H9 (cell line): ENCODE measurements around the gene FXYD6. TPM values are rescaled to one million over a fixed set of nuclear protein-coding genes. Genes with fewer than 3 reads are reported as not detected.

Experiments
- DNase-seq: peaks from one replicate; pipeline ENCODE4 v3.0.0-alpha.2; 2017
- H2AFZ ChIP-seq: one replicate; pipeline ENCODE4 v1.6.1; 2013; ENCODE audit warnings: mild to moderate bottlenecking, low read length, control low read depth, moderate library complexity
- H2AK5ac ChIP-seq: 2 replicates; pipeline ENCODE4 v1.6.1; 2013; ENCODE audit warnings: low read length, control low read depth, mixed read lengths; ENCODE audit not compliant: insufficient read length
- H2BK120ac ChIP-seq: one replicate; pipeline ENCODE4 v1.6.1; 2013; ENCODE audit warnings: low read depth, mild to moderate bottlenecking, low read length, control low read depth, inconsistent platforms; ENCODE audit not compliant: poor library complexity, severe bottlenecking
- H2BK12ac ChIP-seq: 2 replicates; pipeline ENCODE4 v1.6.1; 2013; ENCODE audit warnings: low read length, control low read depth, mixed read lengths, low read depth; ENCODE audit not compliant: insufficient read length
- H2BK15ac ChIP-seq: 2 replicates; pipeline ENCODE4 v1.6.1; 2013; ENCODE audit warnings: low read depth, low read length, control low read depth
- H2BK20ac ChIP-seq: one replicate; pipeline ENCODE4 v1.6.1; 2013; ENCODE audit warnings: low read depth, mild to moderate bottlenecking, low read length, control low read depth, inconsistent platforms; ENCODE audit not compliant: poor library complexity, severe bottlenecking
- H2BK5ac ChIP-seq: 2 replicates; pipeline ENCODE4 v1.6.1; 2013; ENCODE audit warnings: low read length, control low read depth, mixed read lengths; ENCODE audit not compliant: insufficient read length
- H3K14ac ChIP-seq: 2 replicates; pipeline ENCODE4 v1.6.1; 2013; ENCODE audit warnings: low read length, control low read depth; ENCODE audit not compliant: insufficient read depth
- H3K18ac ChIP-seq: 2 replicates; pipeline ENCODE4 v1.6.1; 2013; ENCODE audit warnings: low read depth, mild to moderate bottlenecking, mixed read lengths, low read length, control low read depth; ENCODE audit not compliant: insufficient read length
- H3K23ac ChIP-seq: 2 replicates; pipeline ENCODE4 v1.6.1; 2013; ENCODE audit warnings: low read length, control low read depth, mixed read lengths, low read depth; ENCODE audit not compliant: insufficient read length
- H3K23me2 ChIP-seq: 2 replicates; pipeline ENCODE4 v1.6.1; 2013; ENCODE audit warnings: low read depth, mild to moderate bottlenecking, mixed read lengths, low read length, control low read depth; ENCODE audit not compliant: insufficient read length, poor library complexity, severe bottlenecking
- H3K27ac ChIP-seq: 2 replicates; pipeline ENCODE4 v1.5.1; 2013; ENCODE audit warnings: low read length, control low read depth, mixed read lengths, low read depth; ENCODE audit not compliant: insufficient read length
- H3K27me3 ChIP-seq: 2 replicates; pipeline ENCODE4 v1.6.1; 2013; ENCODE audit warnings: low read length, control low read depth, inconsistent platforms; ENCODE audit not compliant: insufficient read depth
- H3K4ac ChIP-seq: 2 replicates; pipeline ENCODE4 v1.6.1; 2013; ENCODE audit warnings: low read depth, mild to moderate bottlenecking, control low read depth, inconsistent platforms, low read length, moderate library complexity
- H3K4me1 ChIP-seq: 2 replicates; pipeline ENCODE4 v1.6.1; 2013; ENCODE audit warnings: low read length, control low read depth, inconsistent platforms; ENCODE audit not compliant: insufficient read depth
- H3K4me2 ChIP-seq: 2 replicates; pipeline ENCODE4 v1.6.1; 2013; ENCODE audit warnings: low read length, control low read depth, mixed read lengths; ENCODE audit not compliant: insufficient read length, insufficient read depth
- H3K56ac ChIP-seq: 2 replicates; pipeline ENCODE4 v1.6.1; 2013; ENCODE audit warnings: low read depth, mild to moderate bottlenecking, mixed read lengths, low read length, control low read depth; ENCODE audit not compliant: insufficient read length
- H3K79me1 ChIP-seq: 2 replicates; pipeline ENCODE4 v1.6.1; 2013; ENCODE audit warnings: low read depth, mild to moderate bottlenecking, moderate library complexity, low read length, control low read depth, inconsistent platforms; ENCODE audit not compliant: insufficient read depth, poor library complexity, severe bottlenecking
- H3K79me2 ChIP-seq: 2 replicates; pipeline ENCODE4 v1.6.1; 2013; ENCODE audit warnings: low read length, control low read depth, inconsistent platforms; ENCODE audit not compliant: insufficient read depth
- H3K9ac ChIP-seq: 2 replicates; pipeline ENCODE4 v1.6.1; 2013; ENCODE audit warnings: low read length, control low read depth, mixed read lengths; ENCODE audit not compliant: insufficient read length; ENCODE audit errors: extremely low read depth
- H3K9me3 ChIP-seq: one replicate; pipeline ENCODE4 v1.6.1; 2013; ENCODE audit warnings: low read depth, low read length, inconsistent platforms; ENCODE audit not compliant: control insufficient read depth
- H3T11ph ChIP-seq: one replicate; pipeline ENCODE4 v1.6.1; 2013; ENCODE audit warnings: mild to moderate bottlenecking, low read length, control low read depth, inconsistent platforms
- H4K20me1 ChIP-seq: one replicate; pipeline ENCODE4 v1.6.1; 2013; ENCODE audit not compliant: control insufficient read depth, insufficient read length, insufficient read depth
- H4K5ac ChIP-seq: 2 replicates; pipeline ENCODE4 v1.6.1; 2013; ENCODE audit warnings: low read depth, mild to moderate bottlenecking, mixed read lengths, low read length, control low read depth; ENCODE audit not compliant: insufficient read length
- H4K8ac ChIP-seq: replicated peaks from 2 replicates; pipeline ENCODE4 v1.6.1; 2013; ENCODE audit warnings: low read length, control low read depth, mixed read lengths, low read depth; ENCODE audit not compliant: insufficient read length
- H4K91ac ChIP-seq: 2 replicates; pipeline ENCODE4 v1.6.1; 2013; ENCODE audit warnings: low read depth, mild to moderate bottlenecking, moderate library complexity, mixed read lengths, low read length, control low read depth; ENCODE audit not compliant: insufficient read length
- H3K27ac Mint-ChIP-seq, 3 experiments: 2 replicates in 2 of 3; 3 replicates in 1 of 3; pipeline ENCODE4 v1.8.0; 2020 to 2021; ENCODE audit warnings: mixed read lengths in 3 of 3, mild to moderate bottlenecking in 1 of 3, moderate library complexity in 1 of 3
- H3K27me3 Mint-ChIP-seq: 2 replicates; pipeline ENCODE4 v1.8.0; 2021; ENCODE audit warnings: low read depth, mild to moderate bottlenecking, moderate library complexity, mixed read lengths
- H3K36me3 Mint-ChIP-seq, 3 experiments: 2 replicates in 2 of 3; 3 replicates in 1 of 3; pipeline ENCODE4 v1.8.0; 2020 to 2021; ENCODE audit warnings: low read depth in 3 of 3, mixed read lengths in 3 of 3; ENCODE audit not compliant: insufficient read depth in 1 of 3
- H3K4me1 Mint-ChIP-seq, 2 experiments: 2 replicates each; pipeline ENCODE4 v1.8.0; 2020; ENCODE audit warnings: mixed read lengths in 2 of 2
- H3K4me3 Mint-ChIP-seq, 2 experiments: 2 replicates in 1 of 2; 3 replicates in 1 of 2; pipeline ENCODE4 v1.8.0; 2020 to 2021; ENCODE audit warnings: mild to moderate bottlenecking in 2 of 2, mixed read lengths in 2 of 2, moderate library complexity in 1 of 2
- H3K9me3 Mint-ChIP-seq, 2 experiments: 2 replicates in 1 of 2; 3 replicates in 1 of 2; pipeline ENCODE4 v1.8.0; 2020; ENCODE audit warnings: mild to moderate bottlenecking in 2 of 2, mixed read lengths in 2 of 2, moderate library complexity in 1 of 2
- WGBS: extraction: QIAGEN DNeasy Blood & Tissue Kit; methylation state at CpG from one replicate; pipeline ENCODE4 v1.1.7; 2013; ENCODE audit warnings: missing lambda C conversion rate, low lambda C conversion rate, mixed read lengths; ENCODE audit not compliant: insufficient read length; ENCODE audit errors: extremely low coverage; 5-methylcytosine and 5-hydroxymethylcytosine counted together
- total RNA-seq: library from RNA; stranded (reverse); gene quantifications from 2 replicates; pipeline ENCODE4 v1.2.1, GENCODE V29; 2021
- TF ChIP-seq, protein P1 (sequence below): fragments of 200-600 bp; sonication (generic); conservative IDR thresholded peaks from 3 replicates; pipeline ENCODE4 v1.8.0; 2021; ENCODE audit warnings: antibody characterized with exemption, mild to moderate bottlenecking

The FXYD6 gene
- total RNA-seq, 1 experiment from 2014 or later, result 18.3 TPM

DNA sequence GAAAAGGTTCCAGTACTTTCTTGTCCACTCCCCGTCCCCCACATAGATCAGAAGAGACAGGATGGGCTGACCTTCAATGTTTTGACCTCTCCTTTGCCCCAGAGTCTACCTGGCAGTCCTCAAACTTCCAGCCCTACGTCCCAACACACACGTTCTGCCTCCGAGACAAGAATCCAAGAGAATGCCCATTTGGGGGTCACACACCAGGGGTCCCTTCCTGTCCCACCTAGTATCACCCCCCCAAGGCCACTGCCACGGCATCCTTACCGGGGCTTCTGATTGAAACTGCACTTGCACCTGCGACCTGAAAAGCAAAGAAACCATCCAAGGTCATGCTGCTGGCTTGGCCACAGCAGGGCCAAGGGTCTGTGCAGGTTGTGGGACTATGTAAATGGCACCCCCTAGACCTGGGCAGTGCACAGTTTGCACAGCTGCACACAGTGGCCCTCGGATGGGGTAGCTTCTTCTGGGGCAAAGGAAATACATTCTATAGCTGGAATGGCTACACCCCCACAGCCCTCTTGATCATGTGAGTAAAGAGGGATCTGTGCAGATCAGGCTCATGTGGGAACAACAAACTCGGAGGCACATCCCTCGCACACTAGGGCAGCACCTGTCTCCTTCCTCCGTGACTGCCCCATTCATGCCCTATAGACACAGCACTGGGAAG lies 35.4 kb downstream of the FXYD6 start:
- Histone ChIP-seq H4K20me1 (peaks cover 2% of the 10 kb centered on the region), H4K91ac (no peak overlapping the region), H3K23ac (no peak overlapping the region), H3K4ac (no peak overlapping the region), H2BK12ac (no peak overlapping the region), H4K5ac (no peak overlapping the region), H2BK5ac (no peak overlapping the region), H3K4me1 (no peaks in the 10 kb centered on the region), H2AK5ac (no peak overlapping the region), H3K9ac (no peak overlapping the region), H2BK20ac (no peak overlapping the region), H3K27me3 (no peaks in the 10 kb centered on the region), H3K23me2 (no peaks in the 10 kb centered on the region), H3K79me1 (no peaks in the 10 kb centered on the region), H3K9me3 (no peaks in the 10 kb centered on the region), H2BK15ac (no peak overlapping the region; the same call in 1 of the 2 replicates), H3K27ac (no peak overlapping the region), H3K14ac (no peak overlapping the region), H3T11ph (no peak overlapping the region), H3K18ac (no peak overlapping the region), H2AFZ (no peak overlapping the region), H3K4me2 (no peak overlapping the region), H3K79me2 (no peaks in the 10 kb centered on the region), H4K8ac (no peak overlapping the region), H2BK120ac (no peak overlapping the region), H3K56ac (no peak overlapping the region)
- Mint-ChIP-seq H3K36me3 (peaks cover 0 to 10% (median 0%) of the 10 kb centered on the region in 3 experiments; a peak in 2 of 7 replicates), H3K27me3 (peaks cover 3% of the 10 kb centered on the region; the same call in 1 of the 2 replicates), H3K9me3 (no peaks in the 10 kb centered on the region), H3K27ac (peak overlapping the region in 2 of 3 experiments; percentile 29 to 77; a peak in 2 of 7 replicates), H3K4me1 (peaks cover 14 to 15% of the 10 kb centered on the region in 2 experiments), H3K4me3 (no peak overlapping the region)
- WGBS, result no CpG with 5 or more reads among the region's 11 CpGs
- TF ChIP-seq, protein P1, sequence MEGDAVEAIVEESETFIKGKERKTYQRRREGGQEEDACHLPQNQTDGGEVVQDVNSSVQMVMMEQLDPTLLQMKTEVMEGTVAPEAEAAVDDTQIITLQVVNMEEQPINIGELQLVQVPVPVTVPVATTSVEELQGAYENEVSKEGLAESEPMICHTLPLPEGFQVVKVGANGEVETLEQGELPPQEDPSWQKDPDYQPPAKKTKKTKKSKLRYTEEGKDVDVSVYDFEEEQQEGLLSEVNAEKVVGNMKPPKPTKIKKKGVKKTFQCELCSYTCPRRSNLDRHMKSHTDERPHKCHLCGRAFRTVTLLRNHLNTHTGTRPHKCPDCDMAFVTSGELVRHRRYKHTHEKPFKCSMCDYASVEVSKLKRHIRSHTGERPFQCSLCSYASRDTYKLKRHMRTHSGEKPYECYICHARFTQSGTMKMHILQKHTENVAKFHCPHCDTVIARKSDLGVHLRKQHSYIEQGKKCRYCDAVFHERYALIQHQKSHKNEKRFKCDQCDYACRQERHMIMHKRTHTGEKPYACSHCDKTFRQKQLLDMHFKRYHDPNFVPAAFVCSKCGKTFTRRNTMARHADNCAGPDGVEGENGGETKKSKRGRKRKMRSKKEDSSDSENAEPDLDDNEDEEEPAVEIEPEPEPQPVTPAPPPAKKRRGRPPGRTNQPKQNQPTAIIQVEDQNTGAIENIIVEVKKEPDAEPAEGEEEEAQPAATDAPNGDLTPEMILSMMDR, result no peak
- DNase-seq, result no peak
